HCT116 (cell line): ENCODE data around the gene EEF1AKMT4. TPM values are rescaled to one million over a fixed set of nuclear protein-coding genes. Genes with fewer than 3 reads are reported as not detected.

Experiments used
- ATAC-seq: fragments of 200-7000 bp; cut with Tn5 transposase; 2 replicates; pipeline ENCODE4 v1.9.1; 2020; ENCODE audit warnings: mild to moderate bottlenecking, moderate library complexity
- BruUV-seq: library from RNA; stranded (reverse); fragments of 400-500 nt; replicated peaks from 2 replicates; lab custom pipeline; 2021; lab: Mats Ljungman, UMichigan
- CTCF ChIA-PET: fragments of 300-600 bp; sonication (Branson Sonifier 250); formaldehyde crosslinking; loops from one replicate; lab custom pipeline; 2021; ENCODE audit warnings: antibody characterized with exemption; lab: Charles Lee
- POLR2A ChIA-PET: fragments of 300-600, 350-600 bp; sonication (Branson Sonifier 250); formaldehyde crosslinking; loops from one replicate; lab custom pipeline; 2021; ENCODE audit warnings: antibody characterized with exemption; lab: Charles Lee
- RAD21 ChIA-PET, 2 experiments: fragments of 300-600 bp; sonication (Branson Sonifier 250); formaldehyde crosslinking; loops; one replicate each; lab custom pipeline; 2023; ENCODE audit warnings: low total read pairs in 2 of 2; ENCODE audit not compliant: uncharacterized antibody in 2 of 2, unreplicated experiment in 2 of 2, low non-redundant PET in 1 of 2; lab: Charles Lee
- DNase-seq: peaks from one replicate; pipeline ENCODE4 v3.0.0-alpha.2; 2010; ENCODE audit warnings: low read depth, low spot score
- H2AFZ ChIP-seq: fragments of 200-600 bp; shearing (Covaris generic), sonication (generic); 2 replicates; pipeline ENCODE4 v1.6.1; 2017; ENCODE audit warnings: low read depth, mixed run types, mixed read lengths, antibody characterized with exemption, low read length; ENCODE audit not compliant: poor library complexity, severe bottlenecking
- H3K27ac ChIP-seq: 2 replicates; pipeline ENCODE4 v1.5.1; 2012; ENCODE audit warnings: low read depth, low read length
- H3K27me3 ChIP-seq: fragments of 200-600 bp; sonication (generic); 2 replicates; pipeline ENCODE4 v1.6.1; 2016; ENCODE audit warnings: mixed run types, low read length, mixed read lengths; ENCODE audit not compliant: insufficient read depth
- H3K36me3 ChIP-seq, 2 experiments: fragments of 200-500 bp in 1 of 2; fragments of 200-600 bp in 1 of 2; sonication (Bioruptor generic) in 1 of 2; sonication (generic) in 1 of 2; 2 replicates each; pipeline versions ENCODE4 v1.5.1 to v1.6.1; 2014 to 2016; ENCODE audit warnings: low read length in 2 of 2, inconsistent platforms in 1 of 2, mixed read lengths in 1 of 2, mixed run types in 1 of 2; ENCODE audit not compliant: insufficient read depth in 2 of 2, control insufficient read depth in 1 of 2
- H3K4me1 ChIP-seq, 2 experiments: fragments of 200-600 bp in 1 of 2; sonication (generic) in 1 of 2; 2 replicates each; pipeline versions ENCODE4 v1.5.1 to v1.6.1; 2012 to 2017; ENCODE audit warnings: low read length in 2 of 2, inconsistent platforms in 1 of 2, mild to moderate bottlenecking in 1 of 2, mixed read lengths in 1 of 2, mixed run types in 1 of 2, moderate library complexity in 1 of 2; ENCODE audit not compliant: insufficient read depth in 2 of 2, control insufficient read depth in 1 of 2
- H3K4me2 ChIP-seq: fragments of 200-600 bp; sonication (generic); 2 replicates; pipeline ENCODE4 v1.6.1; 2017; ENCODE audit warnings: mixed run types, low read length, mixed read lengths
- H3K4me3 ChIP-seq, 2 experiments: fragments of 200-600 bp in 1 of 2; sonication (generic) in 1 of 2; replicated peaks in 1 of 2; 2 replicates each; pipeline ENCODE4 v1.5.1; 2011 to 2016; ENCODE audit warnings: low read length in 2 of 2, control low read depth in 1 of 2, low read depth in 1 of 2, mild to moderate bottlenecking in 1 of 2, mixed read lengths in 1 of 2, mixed run types in 1 of 2
- H3K79me2 ChIP-seq: fragments of 200-600 bp; sonication (generic); 2 replicates; pipeline ENCODE4 v1.6.1; 2017; ENCODE audit warnings: mild to moderate bottlenecking, mixed run types, low read length, moderate library complexity, mixed read lengths; ENCODE audit not compliant: insufficient read depth
- H3K9ac ChIP-seq: fragments of 200-600 bp; sonication (generic); 2 replicates; pipeline ENCODE4 v1.6.1; 2016; ENCODE audit warnings: low read length, mixed read lengths
- H3K9me2 ChIP-seq: fragments of 200-600 bp; sonication (generic), shearing (Covaris generic); 2 replicates; pipeline ENCODE4 v1.6.1; 2017; ENCODE audit warnings: mixed run types, mild to moderate bottlenecking, moderate library complexity; ENCODE audit not compliant: insufficient read depth
- H3K9me3 ChIP-seq, 2 experiments: fragments of 200-500 bp in 1 of 2; fragments of 200-600 bp in 1 of 2; sonication (Bioruptor generic) in 1 of 2; sonication (generic) in 1 of 2; 2 replicates each; pipeline ENCODE4 v1.6.1; 2014 to 2017; ENCODE audit warnings: low read length in 2 of 2, mixed read lengths in 2 of 2, inconsistent platforms in 1 of 2, low read depth in 1 of 2, mild to moderate bottlenecking in 1 of 2, mixed run types in 1 of 2, moderate library complexity in 1 of 2; ENCODE audit not compliant: control insufficient read depth in 1 of 2, insufficient read depth in 1 of 2
- H4K20me1 ChIP-seq: fragments of 200-600 bp; sonication (generic), shearing (Covaris generic); 2 replicates; pipeline ENCODE4 v1.6.1; 2017; ENCODE audit warnings: mixed run types, mild to moderate bottlenecking, moderate library complexity; ENCODE audit not compliant: insufficient read depth
- CEBPB ChIP-seq: IDR thresholded peaks from 2 replicates; pipeline ENCODE4 v1.6.1; 2012; ENCODE audit warnings: low read depth
- EGR1 ChIP-seq: IDR thresholded peaks from 2 replicates; pipeline ENCODE4 v1.6.1; 2012; ENCODE audit warnings: low read depth
- EZH2 ChIP-seq: fragments of 200-600 bp; sonication (generic); IDR thresholded peaks from 2 replicates; pipeline ENCODE4 v1.6.1; 2017; ENCODE audit warnings: antibody characterized with exemption, mixed run types
- FOSL1 ChIP-seq: IDR thresholded peaks from 2 replicates; pipeline ENCODE4 v1.6.1; 2012; ENCODE audit warnings: low read depth
- JUND ChIP-seq: IDR thresholded peaks from 2 replicates; pipeline ENCODE4 v1.6.1; 2012
- SIN3A ChIP-seq: IDR thresholded peaks from 2 replicates; pipeline ENCODE4 v1.6.1; 2012; ENCODE audit warnings: low read depth
- SP1 ChIP-seq: IDR thresholded peaks from 2 replicates; pipeline ENCODE4 v1.6.1; 2012; ENCODE audit warnings: low read depth
- SRF ChIP-seq: IDR thresholded peaks from 2 replicates; pipeline ENCODE4 v1.6.1; 2012; ENCODE audit warnings: low read depth
- TCF7L2 ChIP-seq: IDR thresholded peaks from 2 replicates; pipeline ENCODE4 v1.7.0; 2011; ENCODE audit warnings: borderline replicate concordance, inconsistent platforms; ENCODE audit not compliant: insufficient read depth, insufficient read length; ENCODE audit errors: extremely low read depth
- YY1 ChIP-seq: IDR thresholded peaks from 2 replicates; pipeline ENCODE4 v1.6.1; 2011; ENCODE audit warnings: low read length, low read depth, moderate library complexity, mild to moderate bottlenecking; ENCODE audit not compliant: insufficient replicate concordance; ENCODE audit errors: extremely low read depth
- ZFX ChIP-seq: fragments of 450-650 bp; IDR thresholded peaks from 2 replicates; pipeline ENCODE4 v1.6.1; 2017
- ZNF274 ChIP-seq: fragments of 200-500 bp; sonication (Bioruptor generic); IDR thresholded peaks from 2 replicates; pipeline ENCODE4 v1.6.1; 2014; ENCODE audit warnings: mild to moderate bottlenecking, low read depth, low read length, inconsistent platforms
- intact Hi-C: fragments of 100-400 bp; cut with micrococcal nuclease; formaldehyde crosslinking; loops from 2 replicates; pipeline ENCODE4 v1.10.0; 2022
- total RNA-seq: library from RNA; stranded (reverse); gene quantifications from one replicate; pipeline ENCODE4 v1.2.1, GENCODE V29; 2021; ENCODE audit not compliant: unreplicated experiment
- TF ChIP-seq, protein P1 (sequence below): IDR thresholded peaks from 2 replicates; pipeline ENCODE4 v1.6.1; 2012
- TF ChIP-seq, protein P2 (sequence below), 3 experiments: fragments of 200-600 bp in 1 of 3; sonication (generic) in 1 of 3; IDR thresholded peaks in 2 of 3; conservative IDR thresholded peaks in 1 of 3; 2 replicates each; pipeline ENCODE4 v1.5.1; 2012 to 2017; ENCODE audit warnings: low read depth in 2 of 3, low read length in 2 of 3, antibody characterized with exemption in 1 of 3, borderline replicate concordance in 1 of 3, control low read depth in 1 of 3, mild to moderate bottlenecking in 1 of 3, mixed read lengths in 1 of 3, mixed run types in 1 of 3, moderate library complexity in 1 of 3; ENCODE audit not compliant: insufficient read depth in 1 of 3

EEF1AKMT4 gene
- total RNA-seq, 1 experiment from 2014 or later, result 10.5 TPM

- Histone ChIP-seq H4K20me1 (no peaks in the 10 kb centered on the region), H3K79me2 (no peaks in the 10 kb centered on the region), H3K9ac (no peak overlapping the region), H3K36me3 (no peaks in the 10 kb centered on the region), H3K9me3 (no peaks in the 10 kb centered on the region), H3K9me2 (no peaks in the 10 kb centered on the region), H3K27me3 (no peaks in the 10 kb centered on the region), H2AFZ (no peak overlapping the region), H3K4me3 (no peak overlapping the region), H3K27ac (no peak overlapping the region), H3K4me1 (no peaks in the 10 kb centered on the region), H3K4me2 (no peak overlapping the region)
- no peak for TF ChIP-seq YY1
- TF ChIP-seq EGR1, result no peak
- TF ChIP-seq SRF, result no peak
- TF ChIP-seq SP1, result no peak
- TF ChIP-seq SIN3A, result no peak
- no peak for TF ChIP-seq EZH2
- TF ChIP-seq TCF7L2, result no peak
- TF ChIP-seq, protein P1, sequence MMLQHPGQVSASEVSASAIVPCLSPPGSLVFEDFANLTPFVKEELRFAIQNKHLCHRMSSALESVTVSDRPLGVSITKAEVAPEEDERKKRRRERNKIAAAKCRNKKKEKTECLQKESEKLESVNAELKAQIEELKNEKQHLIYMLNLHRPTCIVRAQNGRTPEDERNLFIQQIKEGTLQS, result no peak
- TF ChIP-seq ZNF274, result no peak
- TF ChIP-seq, protein P2, sequence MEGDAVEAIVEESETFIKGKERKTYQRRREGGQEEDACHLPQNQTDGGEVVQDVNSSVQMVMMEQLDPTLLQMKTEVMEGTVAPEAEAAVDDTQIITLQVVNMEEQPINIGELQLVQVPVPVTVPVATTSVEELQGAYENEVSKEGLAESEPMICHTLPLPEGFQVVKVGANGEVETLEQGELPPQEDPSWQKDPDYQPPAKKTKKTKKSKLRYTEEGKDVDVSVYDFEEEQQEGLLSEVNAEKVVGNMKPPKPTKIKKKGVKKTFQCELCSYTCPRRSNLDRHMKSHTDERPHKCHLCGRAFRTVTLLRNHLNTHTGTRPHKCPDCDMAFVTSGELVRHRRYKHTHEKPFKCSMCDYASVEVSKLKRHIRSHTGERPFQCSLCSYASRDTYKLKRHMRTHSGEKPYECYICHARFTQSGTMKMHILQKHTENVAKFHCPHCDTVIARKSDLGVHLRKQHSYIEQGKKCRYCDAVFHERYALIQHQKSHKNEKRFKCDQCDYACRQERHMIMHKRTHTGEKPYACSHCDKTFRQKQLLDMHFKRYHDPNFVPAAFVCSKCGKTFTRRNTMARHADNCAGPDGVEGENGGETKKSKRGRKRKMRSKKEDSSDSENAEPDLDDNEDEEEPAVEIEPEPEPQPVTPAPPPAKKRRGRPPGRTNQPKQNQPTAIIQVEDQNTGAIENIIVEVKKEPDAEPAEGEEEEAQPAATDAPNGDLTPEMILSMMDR (IDR thresholded peaks at IDR 0.05 in 2 of 3, conservative IDR thresholded peaks at IDR 0.05 in 1 of 3; ENCODE audit: borderline replicate concordance in 1 of 3, insufficient read depth in 1 of 3, low read depth in 2 of 3, low read length in 2 of 3), result no peak
- no peak for TF ChIP-seq JUND
- TF ChIP-seq FOSL1, result no peak
- no peak for TF ChIP-seq ZFX
- TF ChIP-seq CEBPB, result no peak
- ATAC-seq (no peak), DNase-seq (no peak)
- BruUV-seq, result no TSS peak
- ChIA-PET POLR2A (no interaction called here), RAD21 (no interaction called here), CTCF (interaction anchor here (0.8 kb wide), 1 partner anchor 16 kb away, joined by 3 read pairs; no protein-coding TSS in a partner anchor)
- intact Hi-C loops, result no loop called here
Observed at GRCh38 chr3:184211297-184211696, 38.2 kb upstream of the EEF1AKMT4 start.
